Prostate gland (tissue), 2 donors: ENCODE results near the gene KREMEN1. TPM values are rescaled to one million over a fixed set of nuclear protein-coding genes. Genes with fewer than 3 reads are reported as not detected.

Source experiments
- DNase-seq: peaks from one replicate; pipeline ENCODE4 v3.0.0-alpha.2; 2019; ENCODE audit warnings: low spot score
- H3K27ac ChIP-seq, 2 donors: fragments of 200-600 bp; sonication (generic); 2 replicates each; pipeline ENCODE4 v1.5.1; 2017 to 2019
- H3K27me3 ChIP-seq: fragments of 200-600 bp; sonication (generic); replicated peaks from 2 replicates; pipeline ENCODE4 v1.5.1; 2019; ENCODE audit not compliant: insufficient read depth
- H3K36me3 ChIP-seq, 2 donors: fragments of 200-600 bp; sonication (generic); 1 replicate in 1 of 2; 2 replicates in 1 of 2; pipeline versions ENCODE4 v1.5.1 to v1.8.1; 2017 to 2019
- H3K4me1 ChIP-seq: fragments of 200-600 bp; sonication (generic); replicated peaks from 2 replicates; pipeline ENCODE4 v1.5.1; 2019
- H3K4me3 ChIP-seq, 2 donors: fragments of 200-600 bp; sonication (generic); 2 replicates each; pipeline ENCODE4 v1.5.1; 2017 to 2019
- H3K9me3 ChIP-seq: fragments of 200-600 bp; sonication (generic); 2 replicates; pipeline ENCODE4 v1.5.1; 2017
- CTCF ChIP-seq, 4 experiments: fragments of 200-600 bp in 2 of 4; fragments of 450-650 bp in 2 of 4; sonication (generic) in 2 of 4; IDR thresholded peaks; 1 replicate in 3 of 4; 2 replicates in 1 of 4; pipeline ENCODE4 v1.5.1; 2016 to 2019; ENCODE audit warnings: antibody characterized with exemption in 4 of 4, mild to moderate bottlenecking in 2 of 4, moderate library complexity in 2 of 4
- POLR2A ChIP-seq: fragments of 450-650 bp; IDR thresholded peaks from one replicate; pipeline ENCODE4 v1.6.1; 2016; ENCODE audit warnings: antibody characterized with exemption, mild to moderate bottlenecking
- POLR2AphosphoS5 ChIP-seq: sonication (generic); formaldehyde crosslinking; IDR thresholded peaks from one replicate; pipeline ENCODE4 v1.6.1; 2017; ENCODE audit warnings: antibody characterized with exemption
- WGBS: methylation state at CpG from one replicate; pipeline ENCODE4 v1.1.5; 2018; 5-methylcytosine and 5-hydroxymethylcytosine counted together
- intact Hi-C: fragments of 100-400 bp; cut with DNase I; formaldehyde crosslinking; loops from one replicate; pipeline ENCODE4 v1.14.2; 2022
- total RNA-seq, 2 donors: library from RNA; depleted of rRNA; stranded (reverse); fragments of >200 nt; gene quantifications; one replicate each; pipeline ENCODE4 v1.1.0, GENCODE V29; 2016

The KREMEN1 gene
- total RNA-seq, 2 donors from 2014 or later = 19.3 to 49.0 TPM

GRCh38 chr22:29145321-29146072 lies 72.7 kb downstream of the KREMEN1 start:
- Histone ChIP-seq H3K27me3 (no peaks in the 10 kb centered on the region), H3K4me1 (no peaks in the 10 kb centered on the region), H3K36me3 (no peaks in the 10 kb centered on the region), H3K4me3 (no peak overlapping the region), H3K27ac (peak overlapping the region; percentile 14 to 55), H3K9me3 (no peaks in the 10 kb centered on the region)
- WGBS = 49% methylated on average over 27 of the region's 27 CpGs
- TF ChIP-seq POLR2A (no peak), POLR2AphosphoS5 (no peak), CTCF (IDR thresholded peaks at IDR 0.05) (no peak)
- intact Hi-C loops = no loop called here
- DNase-seq = peak; percentile 30

- no peaks in the 10 kb centered on the region for H3K36me3 ChIP-seq
- no peak for DNase-seq
These were observed 73.3 kb downstream of the KREMEN1 start for GRCh38 chr22:29146091-29146560.

GRCh38 chr22:29146771-29147170 lies 73.9 kb downstream of the KREMEN1 start:
- Histone ChIP-seq H3K9me3 (no peaks in the 10 kb centered on the region), H3K36me3 (no peaks in the 10 kb centered on the region), H3K27me3 (no peaks in the 10 kb centered on the region), H3K4me1 (peaks cover 4% of the 10 kb centered on the region), H3K4me3 (no peak overlapping the region), H3K27ac (no peak overlapping the region)
- 93% methylated on average over 9 of the region's 9 CpGs for WGBS
- intact Hi-C loops = no loop called here
- no peak for DNase-seq
- TF ChIP-seq CTCF (IDR thresholded peaks at IDR 0.05) = no peak

More at GRCh38 chr22:29146091-29146560, 73.3 kb downstream of the KREMEN1 start:
- H3K9me3 ChIP-seq = no peaks in the 10 kb centered on the region
- no peaks in the 10 kb centered on the region for H3K27me3 ChIP-seq
- WGBS = 59% methylated on average over 14 of the region's 14 CpGs
- H3K4me1 ChIP-seq = peaks cover under 1% of the 10 kb centered on the region
- TF ChIP-seq CTCF (IDR thresholded peaks at IDR 0.05) (no peak), POLR2AphosphoS5 (no peak), POLR2A (no peak)
- H3K27ac ChIP-seq = peak overlapping the region; percentile 14 to 55
- no peak overlapping the region for H3K4me3 ChIP-seq
- intact Hi-C loops = no loop called here

GRCh38 chr22:29147331-29147899 lies 74.6 kb downstream of the KREMEN1 start:
- no peak overlapping the region for H3K4me3 ChIP-seq
- no peak for TF ChIP-seq CTCF (IDR thresholded peaks at IDR 0.05)
- TF ChIP-seq POLR2A = no peak
- TF ChIP-seq POLR2AphosphoS5 = no peak
- no peaks in the 10 kb centered on the region for H3K36me3 ChIP-seq
- no peaks in the 10 kb centered on the region for H3K9me3 ChIP-seq
- H3K27ac ChIP-seq = no peak overlapping the region
- peaks cover 4% of the 10 kb centered on the region for H3K4me1 ChIP-seq
- WGBS = 78% methylated on average over 9 of the region's 9 CpGs
- H3K27me3 ChIP-seq = no peaks in the 10 kb centered on the region
- no peak for DNase-seq
- intact Hi-C loops = no loop called here

GRCh38 chr22:29148036-29148435 lies 75.2 kb downstream of the KREMEN1 start:
- WGBS = 90% methylated on average over 6 of the region's 6 CpGs
- intact Hi-C loops = no loop called here
- no peak for TF ChIP-seq CTCF (IDR thresholded peaks at IDR 0.05)
- TF ChIP-seq POLR2AphosphoS5 = no peak
- no peak for TF ChIP-seq POLR2A
- H3K4me3 ChIP-seq = no peak overlapping the region
- H3K27me3 ChIP-seq = no peaks in the 10 kb centered on the region
- no peak overlapping the region for H3K27ac ChIP-seq
- no peaks in the 10 kb centered on the region for H3K36me3 ChIP-seq
- peaks cover 4% of the 10 kb centered on the region for H3K4me1 ChIP-seq
- no peaks in the 10 kb centered on the region for H3K9me3 ChIP-seq
- DNase-seq = no peak
